Psoas muscle (tissue), 8 donors: ENCODE results near the gene SKP1. TPM values are rescaled to one million over a fixed set of nuclear protein-coding genes. Genes with fewer than 3 reads are reported as not detected.

Source experiments
- ATAC-seq, 4 donors: fragments of 200-7000 bp; cut with Tn5 transposase; one replicate each; pipeline ENCODE4 v1.9.1; 2020; ENCODE audit warnings: moderate library complexity in 3 of 4, mild to moderate bottlenecking in 2 of 4
- DNase-seq, 2 donors: peaks; one replicate each; pipeline ENCODE4 v3.0.0-alpha.2; 2020
- H3K27ac ChIP-seq: fragments of 200-600 bp; one replicate; pipeline ENCODE4 v1.8.0; 2022
- H3K27me3 ChIP-seq, 3 donors: fragments of 200-600 bp in 1 of 3; one replicate each; pipeline versions ENCODE4 v1.6.1 to v1.8.0; 2013 to 2022; ENCODE audit warnings: low read length in 2 of 3, mild to moderate bottlenecking in 2 of 3, moderate library complexity in 1 of 3; ENCODE audit not compliant: insufficient read depth in 3 of 3
- H3K36me3 ChIP-seq, 2 donors: fragments of 200-600 bp in 1 of 2; one replicate each; pipeline versions ENCODE4 v1.6.1 to v1.8.0; 2013 to 2022; ENCODE audit warnings: low read depth in 1 of 2, mild to moderate bottlenecking in 1 of 2, moderate library complexity in 1 of 2; ENCODE audit not compliant: insufficient read depth in 1 of 2
- H3K4me1 ChIP-seq: fragments of 200-600 bp; one replicate; pipeline ENCODE4 v1.8.0; 2022
- H3K4me3 ChIP-seq: fragments of 200-600 bp; one replicate; pipeline ENCODE4 v1.8.0; 2022; ENCODE audit warnings: mild to moderate bottlenecking
- H3K9me3 ChIP-seq: fragments of 200-600 bp; one replicate; pipeline ENCODE4 v1.8.0; 2022
- WGBS, 3 donors: extraction: QIAGEN DNeasy Blood & Tissue Kit; methylation state at CpG; one replicate each; pipeline versions ENCODE4 v1.1.6 to v1.1.7; 2013; 5-methylcytosine and 5-hydroxymethylcytosine counted together
- intact Hi-C, 2 donors: fragments of 100-400 bp; cut with DNase I; formaldehyde crosslinking; loops; one replicate each; pipeline versions ENCODE4 v1.11.0 to v1.14.2; 2022
- polyA plus RNA-seq, 3 donors: library from polyadenylated mRNA; stranded (reverse); fragments of 200-250 nt; gene quantifications; one replicate each; pipeline ENCODE4 v1.2.3, GENCODE V29; 2013
- total RNA-seq, 4 donors: library from RNA; stranded (reverse); fragmentation: NEBNext Ultra II Directional in 2 of 4; extraction: Animal tissue kit (Norgen Biotek cat#: 25700) in 2 of 4; gene quantifications; one replicate each; pipeline versions ENCODE4 v1.2.1 to v1.2.4, GENCODE V29; 2021 to 2023
- TF ChIP-seq, protein P1 (sequence below): fragments of 200-600 bp; IDR thresholded peaks from one replicate; pipeline ENCODE4 v1.8.0; 2022; ENCODE audit warnings: antibody characterized with exemption
- donor health status: healthy with polysubstance abuse.
- donor health status: DM: no; HTN: no; CAD: no; lungs with moderate emphysema.
- donor health status: Bipolar disorder and iron deficiency.
- donor health status: healthy.
- donor health status: DM: yes; HTN: yes; CAD: no.
- donor health status: DM: no; HTN: no; CAD: no.
- donor health status: DM: no; HTN: no; CAD: no.
- donor health status: DM: yes; HTN: yes; CAD: no.

The SKP1 gene
- total and polyA plus RNA-seq, 7 donors: 341 to 1,174 (median 485) TPM

DNA sequence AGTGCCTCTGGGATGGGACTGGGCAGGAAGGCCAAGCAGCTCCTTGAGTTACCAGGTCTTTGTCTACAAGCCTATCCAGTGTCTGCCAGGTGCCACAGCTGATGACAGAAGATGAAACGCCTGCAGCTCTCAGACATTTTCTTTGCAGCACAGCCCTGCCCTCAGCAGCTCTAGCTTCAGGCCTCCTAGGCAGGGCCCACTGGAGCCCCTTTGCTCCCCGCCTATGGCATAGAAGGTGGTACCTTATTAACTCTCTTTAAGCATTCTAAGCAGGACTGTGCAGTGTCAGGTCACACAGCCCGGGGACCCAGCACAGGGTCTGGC is 1.3 kb upstream of the SKP1 start:
- Histone ChIP-seq H3K9me3 (no peaks in the 10 kb centered on the region), H3K4me1 (peaks cover 32% of the 10 kb centered on the region), H3K4me3 (peak overlapping the region; percentile 99), H3K27ac (peak overlapping the region; percentile 100), H3K27me3 (no peaks in the 10 kb centered on the region), H3K36me3 (peaks cover 0 to 7% of the 10 kb centered on the region in 2 donors)
- DNase-seq (no peak), ATAC-seq (peak in 1 of 4 donors; percentile 11)
- TF ChIP-seq, protein P1, sequence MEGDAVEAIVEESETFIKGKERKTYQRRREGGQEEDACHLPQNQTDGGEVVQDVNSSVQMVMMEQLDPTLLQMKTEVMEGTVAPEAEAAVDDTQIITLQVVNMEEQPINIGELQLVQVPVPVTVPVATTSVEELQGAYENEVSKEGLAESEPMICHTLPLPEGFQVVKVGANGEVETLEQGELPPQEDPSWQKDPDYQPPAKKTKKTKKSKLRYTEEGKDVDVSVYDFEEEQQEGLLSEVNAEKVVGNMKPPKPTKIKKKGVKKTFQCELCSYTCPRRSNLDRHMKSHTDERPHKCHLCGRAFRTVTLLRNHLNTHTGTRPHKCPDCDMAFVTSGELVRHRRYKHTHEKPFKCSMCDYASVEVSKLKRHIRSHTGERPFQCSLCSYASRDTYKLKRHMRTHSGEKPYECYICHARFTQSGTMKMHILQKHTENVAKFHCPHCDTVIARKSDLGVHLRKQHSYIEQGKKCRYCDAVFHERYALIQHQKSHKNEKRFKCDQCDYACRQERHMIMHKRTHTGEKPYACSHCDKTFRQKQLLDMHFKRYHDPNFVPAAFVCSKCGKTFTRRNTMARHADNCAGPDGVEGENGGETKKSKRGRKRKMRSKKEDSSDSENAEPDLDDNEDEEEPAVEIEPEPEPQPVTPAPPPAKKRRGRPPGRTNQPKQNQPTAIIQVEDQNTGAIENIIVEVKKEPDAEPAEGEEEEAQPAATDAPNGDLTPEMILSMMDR: no peak
- intact Hi-C loops: no loop called here
- 64 to 70% (median 65%) methylated on average over 3 of the region's 3 CpGs for WGBS, 3 donors

DNA sequence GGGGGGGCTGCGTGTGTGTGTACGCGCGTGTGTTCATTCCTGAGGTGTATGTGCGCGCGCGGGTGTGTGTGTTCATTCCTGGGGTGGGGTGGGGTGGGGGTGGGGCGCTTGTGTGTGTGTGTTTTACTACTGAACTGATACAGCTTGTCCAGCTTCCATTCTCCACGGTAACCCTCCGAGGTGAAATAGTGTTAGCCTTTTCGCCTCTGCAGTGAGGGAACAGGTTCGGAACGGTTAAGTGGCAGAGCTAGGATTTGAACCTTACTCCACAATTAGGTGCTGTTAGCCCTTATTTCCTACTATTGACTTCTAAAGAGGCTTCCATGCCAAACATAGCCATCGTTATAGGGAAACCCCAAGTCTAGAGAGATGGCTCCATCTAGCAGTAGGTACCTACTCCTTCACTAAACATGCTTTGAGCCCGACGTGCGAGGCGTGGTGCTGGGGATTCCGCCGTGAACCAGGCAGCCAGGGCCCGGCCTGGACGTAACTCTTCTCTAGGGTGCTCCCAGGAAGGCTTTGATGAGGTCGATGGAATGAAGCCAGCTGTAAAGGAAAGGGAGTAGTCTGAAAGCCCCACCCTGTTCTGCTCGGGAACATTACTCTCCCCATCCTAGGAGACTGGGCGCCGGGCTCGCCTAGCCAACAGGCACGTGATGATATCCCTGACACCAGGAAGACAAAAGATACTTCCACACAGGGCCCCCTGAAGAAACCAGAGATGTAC is 782 bp upstream of the SKP1 start:
- peak overlapping the region; percentile 99 for H3K4me3 ChIP-seq
- H3K4me1 ChIP-seq: peaks cover 32% of the 10 kb centered on the region
- intact Hi-C loops: no loop called here
- TF ChIP-seq, protein P1: no peak
- 9 to 15% (median 10%) methylated on average over 29 of the region's 29 CpGs for WGBS, 3 donors
- H3K27ac ChIP-seq: peak overlapping the region; percentile 100
- peak; percentile 72 to 86 for DNase-seq
- peaks cover 0 to 12% of the 10 kb centered on the region in 2 donors for H3K36me3 ChIP-seq
- peak; percentile 70 to 74 (median 73) for ATAC-seq
- H3K9me3 ChIP-seq: no peaks in the 10 kb centered on the region
- no peaks in the 10 kb centered on the region for H3K27me3 ChIP-seq

DNA sequence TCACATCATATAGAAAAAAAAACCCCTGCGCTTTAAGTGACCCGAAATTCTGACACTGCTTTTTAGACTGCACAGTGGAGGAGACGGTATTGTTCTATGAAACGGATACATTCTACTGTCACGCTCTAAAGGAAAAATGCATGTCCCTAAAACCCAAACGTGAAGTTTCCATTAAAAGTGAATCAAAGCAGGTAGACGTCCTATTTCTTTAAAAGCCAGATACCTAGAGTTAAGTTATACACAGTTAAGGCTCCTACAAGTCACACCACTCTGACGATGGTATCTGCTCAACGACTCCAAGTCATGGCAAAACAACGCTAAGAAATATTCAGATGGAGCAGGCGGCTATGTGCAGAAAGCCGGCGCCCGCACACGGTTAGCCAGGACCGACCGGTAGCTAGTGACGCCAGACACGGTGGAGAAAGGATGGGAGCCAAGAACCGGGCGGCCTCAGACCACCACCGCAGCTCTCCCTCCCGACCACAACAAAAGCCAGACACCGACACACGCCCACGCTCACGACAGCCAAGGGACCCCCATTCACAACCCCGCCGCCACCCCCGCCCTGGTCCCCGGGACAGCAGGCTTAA is 734 bp downstream of the SKP1 start:
- intact Hi-C loops: no loop called here
- Histone ChIP-seq H3K9me3 (no peaks in the 10 kb centered on the region), H3K4me3 (peak overlapping the region; percentile 99), H3K4me1 (peaks cover 47% of the 10 kb centered on the region), H3K36me3 (peaks cover 0 to 27% of the 10 kb centered on the region in 2 donors), H3K27me3 (no peaks in the 10 kb centered on the region), H3K27ac (peak overlapping the region; percentile 100)
- WGBS, 3 donors: 0 to 1% (median 1%) methylated on average over 31 of the region's 31 CpGs
- ATAC-seq: peak; percentile 28 to 51 (median 38)
- TF ChIP-seq, protein P1: no peak
- DNase-seq: no peak

DNA sequence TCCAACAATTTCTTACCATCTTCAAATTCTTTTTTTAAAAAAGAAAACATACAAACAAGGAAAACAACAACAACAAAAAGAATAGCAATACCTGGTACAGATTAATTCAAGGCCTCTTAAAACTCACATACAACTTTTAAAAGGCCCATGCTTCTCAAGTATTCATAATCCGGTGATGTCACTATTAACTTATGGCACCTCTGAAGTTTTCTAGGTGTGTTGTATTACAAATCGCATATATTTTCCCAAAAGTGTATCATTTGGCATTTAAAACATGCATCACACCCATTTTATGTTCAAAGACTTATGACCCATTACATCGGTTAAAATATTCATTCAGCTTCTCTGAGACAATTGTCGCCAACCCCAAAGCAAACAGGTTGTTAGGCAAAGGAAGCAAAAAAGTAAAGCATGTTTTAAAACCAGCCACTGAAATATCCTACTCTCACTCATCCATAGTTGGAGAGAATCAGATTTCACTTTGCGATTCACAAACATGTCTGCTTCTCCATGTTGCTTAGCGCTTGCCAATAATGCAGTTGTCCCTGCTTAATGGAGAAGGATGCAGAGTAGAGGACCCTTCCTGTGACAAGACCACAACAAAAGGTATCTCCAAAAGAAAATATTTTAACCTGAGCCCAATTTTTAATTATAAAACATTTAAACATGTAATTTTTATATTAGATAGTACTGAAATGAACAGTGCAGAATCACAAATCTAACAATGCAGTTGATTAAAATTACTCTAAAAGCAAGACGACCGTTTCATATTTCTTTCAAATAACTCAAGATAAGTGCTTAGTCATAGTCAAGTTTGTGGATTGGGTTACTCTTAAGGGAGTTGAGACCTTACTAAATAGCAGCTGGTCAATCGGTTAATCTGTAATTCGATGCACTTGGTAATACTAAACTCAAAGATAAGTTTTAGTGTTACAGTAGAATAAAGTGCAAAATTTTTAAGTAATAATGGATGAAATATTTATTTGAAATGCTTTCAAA is 1.6 kb downstream of the SKP1 start:
- H3K4me1 ChIP-seq: peaks cover 56% of the 10 kb centered on the region
- H3K27me3 ChIP-seq: no peaks in the 10 kb centered on the region
- peak overlapping the region; percentile 100 for H3K27ac ChIP-seq
- ATAC-seq (peak in 1 of 4 donors; percentile 23), DNase-seq (no peak)
- no peaks in the 10 kb centered on the region for H3K9me3 ChIP-seq
- WGBS, 3 donors: 12 to 18% (median 14%) methylated on average over 10 of the region's 10 CpGs
- TF ChIP-seq, protein P1: no peak
- H3K4me3 ChIP-seq: peak overlapping the region; percentile 99
- intact Hi-C loops: no loop called here
- H3K36me3 ChIP-seq: peaks cover 2 to 36% of the 10 kb centered on the region in 2 donors
